GM18505 (cell line): ENCODE measurements around the gene YJU2.
"Not testable (repeated sequence)": the region's sequence is repeated elsewhere in the genome, so short reads cannot be mapped to it uniquely, and the experiment has no call there.

Experiments
- ATAC-seq: cut with Tn5 transposase; IDR thresholded peaks from one replicate; pipeline ENCODE4 v1.9.1; 2021; ENCODE audit not compliant: unreplicated experiment
- POLR2A ChIP-seq: IDR thresholded peaks from 4 replicates; pipeline ENCODE4 v1.6.1; 2011; ENCODE audit warnings: borderline replicate concordance; ENCODE audit not compliant: insufficient read depth, insufficient read length; ENCODE audit errors: extremely low read depth

YJU2 gene

DNA sequence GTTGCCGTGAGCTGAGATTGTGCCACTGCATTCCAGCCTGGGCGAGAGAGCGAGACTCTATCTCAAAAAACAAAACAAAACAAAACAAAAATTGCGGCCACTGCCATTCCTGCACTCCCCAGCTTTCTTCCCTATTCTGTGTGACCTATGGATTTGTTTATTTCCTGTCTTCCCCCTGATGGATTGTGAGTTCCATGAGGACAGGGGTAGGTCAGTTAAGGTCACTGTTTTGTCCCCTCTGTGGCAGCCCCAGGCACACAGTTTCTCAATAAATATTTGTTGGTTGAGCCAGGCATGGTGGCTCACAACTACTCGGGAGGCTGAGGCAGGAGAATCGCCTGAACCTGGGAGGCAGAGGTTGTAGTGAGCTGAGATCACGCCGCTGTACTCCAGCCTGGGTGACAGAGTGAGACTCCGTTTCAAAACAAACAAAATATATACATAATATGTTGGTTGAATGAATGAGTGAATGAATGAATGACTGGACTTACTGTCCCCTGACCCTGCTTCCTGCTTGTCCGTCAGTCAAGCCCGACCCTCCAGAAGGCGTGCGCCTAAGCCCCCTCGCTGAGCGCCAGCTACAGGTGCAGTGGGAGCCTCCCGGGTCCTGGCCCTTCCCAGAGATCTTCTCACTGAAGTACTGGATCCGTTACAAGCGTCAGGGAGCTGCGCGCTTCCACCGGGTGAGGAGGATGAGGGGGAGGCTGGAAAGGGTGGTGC, 12.6 kb upstream of the YJU2 start:
- no peak for TF ChIP-seq POLR2A
- no peak for ATAC-seq

DNA sequence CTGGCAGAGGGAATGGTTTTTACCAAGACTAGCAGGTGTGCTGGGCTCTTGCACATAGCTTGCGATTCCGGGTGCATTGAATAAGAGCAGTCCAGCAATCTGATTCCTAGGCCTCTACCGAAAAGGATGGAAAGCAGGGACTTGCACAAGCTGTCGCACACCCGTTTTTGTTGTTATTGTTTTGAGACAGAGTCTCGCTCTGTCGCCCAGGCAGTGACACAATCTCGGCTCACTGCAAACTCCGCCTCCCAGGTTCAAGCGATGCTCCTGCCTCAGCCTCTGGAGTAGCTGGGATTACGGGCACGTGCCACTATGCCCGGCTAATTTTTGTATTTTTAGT, 12.0 kb upstream of the YJU2 start:
- ATAC-seq, result no peak
- no peak for TF ChIP-seq POLR2A

DNA sequence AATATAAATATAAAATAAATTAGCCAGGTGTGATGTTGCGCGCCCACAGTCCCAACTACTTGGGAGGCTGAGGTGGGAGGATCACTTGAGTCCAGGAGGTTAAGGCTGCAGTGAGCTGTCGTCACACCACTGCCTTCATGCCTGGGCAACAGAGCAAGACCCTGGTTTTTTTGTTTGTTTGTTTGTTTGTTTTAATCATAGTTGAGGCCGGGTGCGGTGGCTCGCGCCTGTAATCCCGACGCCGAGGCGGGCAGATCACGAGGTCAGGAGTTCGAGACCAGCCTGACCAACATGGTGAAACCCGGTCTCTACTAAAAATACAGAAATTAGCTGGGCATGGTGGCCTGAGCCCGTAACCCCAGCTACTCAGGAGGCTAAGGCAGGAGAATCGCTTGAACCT, 9.4 kb upstream of the YJU2 start:
- ATAC-seq, result not testable (repeated sequence)

DNA sequence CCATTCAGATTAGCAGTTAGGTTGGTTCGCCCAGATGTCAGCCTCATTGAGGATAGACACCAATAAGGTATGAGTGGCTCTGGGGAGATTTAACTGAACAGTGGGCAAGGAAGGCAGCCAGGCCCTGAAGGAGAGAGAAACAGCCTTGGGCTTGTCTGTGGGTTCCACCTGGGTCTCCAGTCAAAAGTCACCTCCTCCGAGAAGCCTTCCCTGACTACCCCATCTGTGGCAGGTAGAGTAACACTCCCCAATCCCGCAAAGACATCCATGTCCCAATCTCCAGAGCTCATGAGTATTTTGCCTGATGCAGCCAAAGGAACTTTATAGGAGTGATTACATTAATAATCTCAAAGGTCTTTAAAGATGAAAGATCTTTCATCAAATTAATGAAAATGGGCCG, 8.0 kb upstream of the YJU2 start:
- no peak for ATAC-seq
- peak; percentile 22 for TF ChIP-seq POLR2A

DNA sequence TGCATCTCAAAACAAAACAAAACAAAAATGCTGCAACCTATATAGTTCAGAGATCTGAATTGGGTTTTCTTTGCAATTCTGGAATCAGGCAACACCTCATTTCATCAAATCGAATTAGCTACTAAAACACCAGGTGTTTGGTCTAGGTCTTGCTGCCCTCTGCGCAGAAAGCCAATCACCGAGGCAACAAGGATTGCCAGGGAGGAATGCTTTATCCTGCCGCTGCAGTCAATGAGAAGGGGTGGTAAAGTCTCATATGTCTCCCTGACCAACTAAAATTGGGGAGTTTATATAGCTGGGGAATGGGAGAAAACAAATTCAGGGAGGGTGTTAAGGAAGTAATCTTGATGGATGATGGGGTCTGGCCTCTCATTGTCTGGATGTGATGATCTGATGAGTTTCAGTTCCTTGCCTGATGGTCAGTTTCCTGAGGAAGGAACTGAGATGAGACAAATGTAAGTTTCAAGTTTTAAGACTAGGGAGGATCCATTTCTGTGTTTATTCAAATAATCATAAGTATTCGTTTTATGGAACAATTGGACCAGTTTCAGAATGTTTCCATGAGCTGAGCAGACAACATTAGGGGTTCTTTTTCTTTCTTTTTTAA, 5.0 kb upstream of the YJU2 start:
- ATAC-seq, result no peak
- TF ChIP-seq POLR2A, result no peak

DNA sequence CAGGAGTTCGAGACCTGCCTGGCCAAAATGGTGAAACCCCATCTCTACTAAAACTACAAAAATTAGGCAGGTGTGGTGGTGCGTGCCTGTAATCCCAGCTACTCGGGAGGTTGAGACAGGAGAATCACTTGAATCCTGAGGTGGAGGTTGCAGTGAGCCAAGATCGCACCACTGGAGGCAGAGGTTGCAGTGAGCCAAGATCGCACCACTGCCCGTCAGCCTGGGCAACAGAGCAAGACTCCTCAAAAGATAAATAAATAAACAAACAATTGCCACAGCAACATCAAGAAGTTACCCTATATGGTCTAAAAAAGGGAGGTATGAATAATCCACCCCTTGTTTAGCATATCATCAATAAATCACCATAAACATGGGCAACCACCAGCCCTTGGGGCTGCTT, 942 bp upstream of the YJU2 start:
- ATAC-seq, result not testable (repeated sequence)

DNA sequence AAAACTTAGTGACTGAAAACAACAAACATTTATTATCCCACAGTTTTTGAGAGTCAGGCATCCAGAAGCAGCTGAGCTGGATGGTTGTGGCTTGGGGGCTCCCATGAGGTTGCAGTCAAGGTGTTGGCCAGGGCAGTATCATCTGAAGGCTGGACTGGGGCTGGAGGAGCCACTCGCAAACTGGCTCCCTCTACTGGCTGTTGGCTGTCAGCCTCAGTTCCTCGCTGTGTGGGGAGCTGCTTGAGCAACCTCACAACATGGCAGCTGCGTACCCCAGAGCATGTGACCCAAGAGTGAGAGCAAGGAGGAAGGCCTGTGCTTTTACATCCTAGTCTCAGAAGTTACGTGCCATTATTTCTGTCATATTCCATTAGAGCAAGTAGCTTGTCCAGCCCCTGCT, 9.7 kb downstream of the YJU2 start:
- no peak for TF ChIP-seq POLR2A
- no peak for ATAC-seq

DNA sequence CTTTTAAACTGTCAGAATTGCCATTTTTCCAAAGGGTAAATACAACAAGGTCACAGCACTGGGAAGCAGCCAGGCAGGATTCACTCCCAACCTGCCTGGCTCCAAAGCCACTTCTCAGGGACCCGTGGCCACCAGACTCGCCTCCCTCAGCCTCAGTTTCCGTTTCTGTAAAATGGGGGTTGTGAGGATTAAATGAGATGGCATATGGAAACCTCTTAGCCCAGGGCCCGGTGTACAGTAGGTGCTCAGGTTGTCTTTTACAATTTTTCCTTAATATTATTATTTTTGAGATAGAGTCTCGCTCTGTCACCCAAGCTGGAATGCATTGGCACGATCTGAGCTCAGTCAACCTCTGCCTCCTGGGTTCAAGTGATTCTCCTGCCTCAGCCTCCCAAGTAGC, 10.1 kb downstream of the YJU2 start:
- no peak for TF ChIP-seq POLR2A
- ATAC-seq, result no peak

DNA sequence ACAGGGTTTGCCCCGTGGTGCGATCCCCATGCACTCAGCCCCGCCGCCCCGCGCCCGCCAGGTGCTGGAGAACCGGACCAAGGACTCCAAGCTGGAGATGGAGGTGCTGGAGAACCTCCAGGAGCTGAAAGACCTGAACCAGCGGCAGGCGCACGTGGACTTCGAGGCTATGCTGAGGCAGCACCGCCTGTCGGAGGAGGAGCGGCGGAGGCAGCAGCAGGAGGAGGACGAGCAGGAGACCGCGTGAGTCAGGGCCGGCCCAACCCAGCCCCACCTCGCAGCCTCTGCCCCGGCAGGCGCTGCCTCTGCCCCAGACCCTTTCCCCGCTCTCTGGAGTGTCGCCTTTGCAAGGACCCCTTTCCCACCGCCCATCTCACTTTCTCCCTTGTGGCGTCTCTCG, 11.3 kb downstream of the YJU2 start:
- no peak for TF ChIP-seq POLR2A
- ATAC-seq, result no peak

DNA sequence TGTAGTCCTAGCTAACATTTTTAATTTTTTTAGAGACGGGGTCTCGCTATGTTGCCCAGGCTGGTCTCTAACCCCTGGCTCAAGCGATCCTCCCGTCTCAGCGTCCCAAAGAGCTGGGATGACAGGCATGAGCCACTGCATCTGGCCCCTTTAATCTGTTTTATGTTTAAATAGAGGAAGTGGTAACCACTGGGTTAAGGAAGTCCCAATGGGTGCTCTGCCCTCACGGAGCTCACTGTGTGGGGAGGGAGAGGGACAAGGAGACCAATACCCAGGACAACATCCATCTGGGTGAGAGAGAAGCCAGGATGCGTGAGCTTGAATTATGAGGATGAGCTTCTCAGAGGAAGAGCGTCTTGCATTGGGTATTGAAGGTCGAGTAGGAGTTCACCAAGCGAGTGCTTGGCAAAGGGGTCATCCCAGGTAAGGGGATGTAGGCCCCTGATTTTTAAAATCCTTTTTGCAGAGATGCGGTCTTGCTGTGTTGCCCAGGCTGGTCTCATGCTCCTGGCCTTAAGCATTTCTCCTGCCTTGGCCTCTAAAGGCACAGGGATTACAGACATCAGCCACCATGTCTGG, 13.8 kb downstream of the YJU2 start:
- no peak for ATAC-seq
- no peak for TF ChIP-seq POLR2A

DNA sequence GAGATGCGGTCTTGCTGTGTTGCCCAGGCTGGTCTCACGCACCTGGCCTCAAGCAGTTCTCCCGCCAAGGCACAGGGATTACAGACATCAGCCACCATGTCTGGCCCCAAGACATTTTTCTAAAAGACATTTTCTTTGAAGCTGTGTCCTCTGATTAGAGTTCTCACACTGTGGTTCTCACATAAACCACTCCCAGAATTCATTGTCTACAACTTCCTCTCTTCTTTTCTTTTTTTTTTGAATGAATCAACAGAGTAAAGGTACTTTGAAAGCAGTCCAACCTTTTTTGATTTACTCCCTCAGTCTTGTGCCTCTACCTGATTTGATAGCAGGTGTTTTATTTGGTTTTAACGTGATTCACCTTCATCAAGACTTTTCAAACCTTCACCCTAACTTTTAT, 17.9 kb downstream of the YJU2 start:
- ATAC-seq, result no peak
- no peak for TF ChIP-seq POLR2A

DNA sequence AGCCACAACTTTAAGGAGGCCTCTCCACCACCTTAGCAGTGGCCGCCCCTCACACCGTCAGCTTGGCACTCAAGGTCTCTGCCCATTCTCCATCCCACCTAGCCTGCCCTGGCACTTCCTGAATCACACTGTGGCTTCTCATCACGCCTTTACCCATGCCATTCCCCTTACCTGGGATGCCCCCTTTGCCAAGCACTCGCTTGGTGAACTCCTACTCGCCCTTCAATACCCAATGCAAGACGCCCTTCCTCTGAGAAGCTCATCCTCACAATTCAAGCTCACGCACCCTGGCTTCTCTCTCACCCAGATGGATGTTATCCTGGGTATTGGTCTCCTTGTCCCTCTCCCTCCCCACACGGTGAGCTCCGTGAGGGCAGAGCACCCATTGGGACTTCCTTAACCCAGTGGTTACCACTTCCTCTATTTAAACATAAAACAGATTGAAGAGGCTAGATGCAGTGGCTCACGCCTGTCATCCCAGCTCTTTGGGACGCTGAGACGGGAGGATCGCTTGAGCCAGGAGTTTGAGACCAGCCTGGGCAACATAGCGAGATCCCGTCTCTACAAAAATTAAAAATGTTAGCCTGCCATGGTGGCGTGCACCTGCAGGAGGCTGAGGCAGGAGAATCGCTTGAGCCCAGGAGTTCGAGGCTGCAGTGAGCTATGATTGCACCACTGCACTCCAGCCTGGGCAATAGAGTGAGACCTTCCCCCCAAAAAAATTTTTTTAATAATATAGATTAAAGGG, 19.5 kb downstream of the YJU2 start:
- no peak for ATAC-seq
- no peak for TF ChIP-seq POLR2A

DNA sequence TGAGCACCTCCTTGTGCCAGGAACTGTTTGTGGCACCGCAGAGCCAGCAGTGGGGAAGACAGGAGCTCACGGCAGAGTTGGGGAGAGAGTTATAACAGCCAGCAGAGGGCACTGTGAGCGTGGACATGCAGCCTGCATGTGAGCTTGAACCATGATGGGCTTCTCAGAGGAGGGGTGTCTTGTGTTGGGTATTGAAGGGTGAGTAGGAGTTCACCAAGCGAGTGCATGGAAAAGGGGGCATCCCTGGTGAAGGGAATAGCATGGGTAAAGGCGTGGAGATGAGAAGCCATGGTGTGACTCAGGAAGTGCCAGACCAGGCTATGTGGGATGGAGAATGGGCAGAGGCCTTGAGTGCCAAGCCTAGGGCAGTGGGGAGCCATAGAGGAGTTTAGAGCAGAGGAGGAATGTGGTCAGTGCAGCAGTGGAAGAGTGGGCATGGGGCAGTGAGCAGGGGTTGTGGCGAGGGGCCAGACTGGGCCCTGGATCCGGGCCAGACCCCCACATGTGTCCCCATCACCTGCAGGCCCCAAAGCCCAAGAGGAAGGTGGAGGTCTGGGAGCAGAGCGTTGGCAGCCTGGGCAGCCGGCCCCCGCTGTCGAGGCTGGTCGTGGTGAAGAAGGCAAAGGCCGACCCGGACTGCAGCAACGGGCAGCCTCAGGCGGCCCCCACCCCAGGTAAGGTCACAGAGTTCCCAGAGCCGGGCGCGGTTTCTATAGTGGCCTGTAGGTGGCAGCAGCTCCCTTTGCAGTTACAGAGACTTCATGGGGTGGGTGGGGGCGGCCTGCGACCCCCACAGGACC, 20.4 kb downstream of the YJU2 start:
- no peak for TF ChIP-seq POLR2A
- no peak for ATAC-seq
